SK-N-SH treated with all-trans-retinoic acid at 6 μM for 48 hours (cell line): Measurements from ENCODE around the gene LURAP1L.

Source experiments
- ATAC-seq: fragments of 200-7000 bp; cut with Tn5 transposase; 3 replicates; pipeline ENCODE4 v1.9.1; 2020; ENCODE audit warnings: mild to moderate bottlenecking, moderate library complexity
- ARNTL ChIP-seq: fragments of 450-650 bp; formaldehyde crosslinking; IDR thresholded peaks from 2 replicates; pipeline ENCODE4 v1.5.0; 2020; ENCODE audit warnings: low read depth, mild to moderate bottlenecking, moderate library complexity, borderline replicate concordance
- BACH2 ChIP-seq: fragments of 250-450 bp; sonication (Bioruptor Pico); IDR thresholded peaks from 2 replicates; pipeline ENCODE4 v1.9.0; 2021; ENCODE audit warnings: mild to moderate bottlenecking, borderline replicate concordance
- CSRNP3 ChIP-seq: fragments of 250-450 bp; sonication (Bioruptor Pico); IDR thresholded peaks from 2 replicates; pipeline ENCODE4 v1.5.1; 2021; ENCODE audit warnings: mild to moderate bottlenecking, moderate library complexity
- ESRRG ChIP-seq: fragments of 250-450 bp; sonication (Bioruptor Pico); IDR thresholded peaks from 2 replicates; pipeline ENCODE4 v1.6.1; 2021; ENCODE audit warnings: mild to moderate bottlenecking
- GLIS3 ChIP-seq: fragments of 250-450 bp; sonication (Bioruptor Pico); IDR thresholded peaks from 2 replicates; pipeline ENCODE4 v1.5.0; 2020; ENCODE audit warnings: mild to moderate bottlenecking, moderate library complexity
- ISL1 ChIP-seq: fragments of 250-450 bp; sonication (Bioruptor Pico); IDR thresholded peaks from 2 replicates; pipeline ENCODE4 v2.1.2; 2022; ENCODE audit warnings: mild to moderate bottlenecking, moderate library complexity
- OSR1 ChIP-seq: fragments of 250-450 bp; sonication (Bioruptor Pico); IDR thresholded peaks from 2 replicates; pipeline ENCODE4 v1.8.0; 2022; ENCODE audit warnings: moderate library complexity, mild to moderate bottlenecking, inconsistent platforms
- POU6F1 ChIP-seq: fragments of 250-450 bp; sonication (Bioruptor Pico); IDR thresholded peaks from 2 replicates; pipeline ENCODE4 v1.8.0; 2021; ENCODE audit warnings: low read depth, mild to moderate bottlenecking, moderate library complexity, borderline replicate concordance
- PPARA ChIP-seq: fragments of 250-450 bp; sonication (Bioruptor Pico); IDR thresholded peaks from 2 replicates; pipeline ENCODE4 v1.5.0; 2020; ENCODE audit warnings: mild to moderate bottlenecking, borderline replicate concordance
- RARB ChIP-seq: fragments of 250-450 bp; sonication (Bioruptor Pico); IDR thresholded peaks from 2 replicates; pipeline ENCODE4 v1.8.0; 2021; ENCODE audit warnings: mild to moderate bottlenecking, moderate library complexity
- SNAI2 ChIP-seq: fragments of 250-450 bp; sonication (Bioruptor Pico); IDR thresholded peaks from 2 replicates; pipeline ENCODE4 v1.5.0; 2020; ENCODE audit warnings: mild to moderate bottlenecking, moderate library complexity
- TCF4 ChIP-seq: fragments of 250-450 bp; sonication (Bioruptor Pico); IDR thresholded peaks from 2 replicates; pipeline ENCODE4 v1.8.0; 2021; ENCODE audit warnings: mild to moderate bottlenecking, moderate library complexity, borderline replicate concordance
- TOX ChIP-seq: fragments of 250-450 bp; sonication (Bioruptor Pico); IDR thresholded peaks from 2 replicates; pipeline ENCODE4 v1.8.0; 2021; ENCODE audit warnings: mild to moderate bottlenecking, moderate library complexity, borderline replicate concordance
- TSHZ2 ChIP-seq: fragments of 250-450 bp; sonication (Bioruptor Pico); IDR thresholded peaks from 2 replicates; pipeline ENCODE4 v1.5.0; 2020; ENCODE audit warnings: mild to moderate bottlenecking, moderate library complexity
- ZC3H10 ChIP-seq: fragments of 250-450 bp; sonication (Bioruptor Pico); IDR thresholded peaks from 2 replicates; pipeline ENCODE4 v1.5.1; 2021; ENCODE audit warnings: mild to moderate bottlenecking, moderate library complexity
- ZFP3 ChIP-seq: fragments of 250-450 bp; sonication (Bioruptor Pico); IDR thresholded peaks from 2 replicates; pipeline ENCODE4 v1.5.0; 2020; ENCODE audit warnings: mild to moderate bottlenecking, moderate library complexity
- ZFP30 ChIP-seq: fragments of 450-650 bp; formaldehyde crosslinking; IDR thresholded peaks from 2 replicates; pipeline ENCODE4 v1.5.0; 2022; ENCODE audit warnings: mild to moderate bottlenecking, moderate library complexity
- ZNF565 ChIP-seq: fragments of 450-650 bp; formaldehyde crosslinking; conservative IDR thresholded peaks from 2 replicates; pipeline ENCODE4 v1.5.0; 2020; ENCODE audit warnings: low read depth, mild to moderate bottlenecking, moderate library complexity
- ZNF70 ChIP-seq: fragments of 450-650 bp; formaldehyde crosslinking; IDR thresholded peaks from 2 replicates; pipeline ENCODE4 v1.5.0; 2020; ENCODE audit warnings: mild to moderate bottlenecking, moderate library complexity
- ZNF8 ChIP-seq: fragments of 450-650 bp; formaldehyde crosslinking; IDR thresholded peaks from 2 replicates; pipeline ENCODE4 v1.5.0; 2020; ENCODE audit warnings: mild to moderate bottlenecking, moderate library complexity
- TF ChIP-seq, protein P1 (sequence below): fragments of 250-450 bp; sonication (Bioruptor Pico); IDR thresholded peaks from 2 replicates; pipeline ENCODE4 v1.5.1; 2020; ENCODE audit warnings: low read depth, mild to moderate bottlenecking, moderate library complexity
- TF ChIP-seq, protein P2 (sequence below): fragments of 250-450 bp; sonication (Bioruptor Pico); IDR thresholded peaks from 2 replicates; pipeline ENCODE4 v1.8.0; 2020; ENCODE audit warnings: mild to moderate bottlenecking, moderate library complexity, borderline replicate concordance

The LURAP1L gene

GRCh38 chr9:12833701-12834100 lies 58.9 kb downstream of the LURAP1L start:
- TF ChIP-seq OSR1 (CRISPR knock-in tag) (no peak), TOX (CRISPR knock-in tag) (no peak), BACH2 (CRISPR knock-in tag) (no peak), TCF4 (CRISPR knock-in tag) (no peak), CSRNP3 (CRISPR knock-in tag) (no peak), PPARA (CRISPR knock-in tag) (no peak), ZC3H10 (CRISPR knock-in tag) (no peak), GLIS3 (no peak), ZFP3 (no peak)
- TF ChIP-seq, protein P1, sequence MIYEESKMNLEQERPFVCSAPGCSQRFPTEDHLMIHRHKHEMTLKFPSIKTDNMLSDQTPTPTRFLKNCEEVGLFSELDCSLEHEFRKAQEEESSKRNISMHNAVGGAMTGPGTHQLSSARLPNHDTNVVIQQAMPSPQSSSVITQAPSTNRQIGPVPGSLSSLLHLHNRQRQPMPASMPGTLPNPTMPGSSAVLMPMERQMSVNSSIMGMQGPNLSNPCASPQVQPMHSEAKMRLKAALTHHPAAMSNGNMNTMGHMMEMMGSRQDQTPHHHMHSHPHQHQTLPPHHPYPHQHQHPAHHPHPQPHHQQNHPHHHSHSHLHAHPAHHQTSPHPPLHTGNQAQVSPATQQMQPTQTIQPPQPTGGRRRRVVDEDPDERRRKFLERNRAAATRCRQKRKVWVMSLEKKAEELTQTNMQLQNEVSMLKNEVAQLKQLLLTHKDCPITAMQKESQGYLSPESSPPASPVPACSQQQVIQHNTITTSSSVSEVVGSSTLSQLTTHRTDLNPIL (CRISPR knock-in tag), result no peak
- ATAC-seq, result no peak

DNA sequence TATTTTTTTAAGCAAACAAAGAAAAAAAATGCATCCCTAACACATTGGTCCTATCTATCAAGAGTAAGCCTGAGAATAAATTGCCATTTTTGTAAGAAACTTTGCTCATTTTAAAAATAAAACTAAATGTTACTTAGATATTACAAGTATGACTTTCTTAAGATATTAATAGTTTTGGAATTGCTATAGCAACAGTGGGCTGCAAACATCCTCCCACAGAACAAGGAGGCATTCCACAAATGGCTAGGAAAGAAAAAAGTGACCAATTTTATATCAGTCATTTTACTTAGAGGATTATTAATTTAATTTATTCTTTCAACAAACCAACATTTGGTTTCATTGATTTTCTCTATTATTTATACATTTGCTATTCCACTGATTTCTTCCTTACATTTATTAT lies 63.7 kb downstream of the LURAP1L start:
- no peak for ATAC-seq
- TF ChIP-seq ESRRG, result no peak
- TF ChIP-seq CSRNP3 (CRISPR knock-in tag), result no peak
- TF ChIP-seq ZC3H10 (CRISPR knock-in tag), result no peak
- no peak for TF ChIP-seq ZNF565 (CRISPR knock-in tag)
- TF ChIP-seq ZFP30, result no peak
- no peak for TF ChIP-seq POU6F1
- TF ChIP-seq ZNF8, result no peak
- no peak for TF ChIP-seq TSHZ2 (CRISPR knock-in tag)
- TF ChIP-seq TCF4 (CRISPR knock-in tag), result no peak
- no peak for TF ChIP-seq PPARA (CRISPR knock-in tag)
- no peak for TF ChIP-seq BACH2 (CRISPR knock-in tag)
- no peak for TF ChIP-seq SNAI2 (CRISPR knock-in tag)
- TF ChIP-seq ZFP3, result no peak
- no peak for TF ChIP-seq GLIS3
- TF ChIP-seq ZNF70 (CRISPR knock-in tag), result no peak
- TF ChIP-seq ARNTL, result no peak

DNA sequence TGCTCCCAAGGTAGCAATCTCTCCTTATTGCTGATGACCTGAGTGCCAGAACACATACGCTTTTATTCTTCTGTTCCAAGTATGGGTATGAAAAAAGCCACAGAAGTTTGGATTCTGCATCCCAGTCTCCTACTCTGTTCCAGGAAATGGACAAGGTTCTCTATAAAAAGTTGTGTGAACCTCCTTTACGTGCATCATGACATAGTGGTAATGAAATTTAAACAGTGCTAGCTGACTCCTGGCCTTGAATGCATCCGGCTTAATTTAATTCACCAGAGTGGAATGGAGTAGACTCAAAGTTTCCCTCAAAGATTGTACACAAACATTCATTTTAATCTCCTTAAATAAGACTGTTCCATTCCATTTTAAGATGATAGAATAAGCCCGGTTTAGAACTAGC lies 68.9 kb downstream of the LURAP1L start:
- ATAC-seq, result no peak
- no peak for TF ChIP-seq ARNTL
- 0 out of 2 replicates have a peak, but pooled peaks have one; percentile 28 for TF ChIP-seq SNAI2 (CRISPR knock-in tag)

DNA sequence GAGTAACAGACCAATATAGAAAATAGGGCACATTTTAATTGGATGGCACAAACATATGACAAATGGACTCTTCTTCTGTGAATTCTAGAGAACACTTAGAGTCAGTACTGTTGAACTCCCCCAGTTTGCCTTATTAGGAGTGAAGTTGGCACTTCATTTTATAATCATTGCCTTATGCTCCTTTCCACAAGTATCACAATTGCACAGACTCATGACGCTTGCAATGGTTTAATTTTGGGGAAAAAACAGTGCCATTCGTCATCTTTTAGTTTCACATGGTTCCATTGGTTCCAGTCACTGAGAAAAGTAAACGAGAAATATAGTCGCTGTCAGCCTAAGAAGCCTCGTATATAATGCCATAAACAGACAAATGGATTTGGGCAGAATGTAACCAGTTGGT lies 71.2 kb downstream of the LURAP1L start:
- no peak for ATAC-seq
- TF ChIP-seq CSRNP3 (CRISPR knock-in tag), result no peak
- TF ChIP-seq PPARA (CRISPR knock-in tag), result no peak
- TF ChIP-seq RARB (CRISPR knock-in tag), result no peak
- TF ChIP-seq ZC3H10 (CRISPR knock-in tag), result no peak
- TF ChIP-seq, protein P2, sequence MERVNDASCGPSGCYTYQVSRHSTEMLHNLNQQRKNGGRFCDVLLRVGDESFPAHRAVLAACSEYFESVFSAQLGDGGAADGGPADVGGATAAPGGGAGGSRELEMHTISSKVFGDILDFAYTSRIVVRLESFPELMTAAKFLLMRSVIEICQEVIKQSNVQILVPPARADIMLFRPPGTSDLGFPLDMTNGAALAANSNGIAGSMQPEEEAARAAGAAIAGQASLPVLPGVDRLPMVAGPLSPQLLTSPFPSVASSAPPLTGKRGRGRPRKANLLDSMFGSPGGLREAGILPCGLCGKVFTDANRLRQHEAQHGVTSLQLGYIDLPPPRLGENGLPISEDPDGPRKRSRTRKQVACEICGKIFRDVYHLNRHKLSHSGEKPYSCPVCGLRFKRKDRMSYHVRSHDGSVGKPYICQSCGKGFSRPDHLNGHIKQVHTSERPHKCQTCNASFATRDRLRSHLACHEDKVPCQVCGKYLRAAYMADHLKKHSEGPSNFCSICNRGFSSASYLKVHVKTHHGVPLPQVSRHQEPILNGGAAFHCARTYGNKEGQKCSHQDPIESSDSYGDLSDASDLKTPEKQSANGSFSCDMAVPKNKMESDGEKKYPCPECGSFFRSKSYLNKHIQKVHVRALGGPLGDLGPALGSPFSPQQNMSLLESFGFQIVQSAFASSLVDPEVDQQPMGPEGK (CRISPR knock-in tag), result no peak
- TF ChIP-seq POU6F1, result no peak
- TF ChIP-seq OSR1 (CRISPR knock-in tag), result no peak
- no peak for TF ChIP-seq ZNF70 (CRISPR knock-in tag)
- TF ChIP-seq ISL1 (CRISPR knock-in tag), result no peak
- TF ChIP-seq ARNTL, result no peak
- no peak for TF ChIP-seq TOX (CRISPR knock-in tag)
- TF ChIP-seq TCF4 (CRISPR knock-in tag), result no peak
